ENCODE measurements around the gene TMIE. TPM values are rescaled to one million over a fixed set of nuclear protein-coding genes. Genes with fewer than 3 reads are reported as not detected.

Gene TMIE
- total and polyA plus RNA-seq, 2 of the 4 experiments (the other 2 are of a cell fraction), result 0.12 TPM; not detected in 1

DNA sequence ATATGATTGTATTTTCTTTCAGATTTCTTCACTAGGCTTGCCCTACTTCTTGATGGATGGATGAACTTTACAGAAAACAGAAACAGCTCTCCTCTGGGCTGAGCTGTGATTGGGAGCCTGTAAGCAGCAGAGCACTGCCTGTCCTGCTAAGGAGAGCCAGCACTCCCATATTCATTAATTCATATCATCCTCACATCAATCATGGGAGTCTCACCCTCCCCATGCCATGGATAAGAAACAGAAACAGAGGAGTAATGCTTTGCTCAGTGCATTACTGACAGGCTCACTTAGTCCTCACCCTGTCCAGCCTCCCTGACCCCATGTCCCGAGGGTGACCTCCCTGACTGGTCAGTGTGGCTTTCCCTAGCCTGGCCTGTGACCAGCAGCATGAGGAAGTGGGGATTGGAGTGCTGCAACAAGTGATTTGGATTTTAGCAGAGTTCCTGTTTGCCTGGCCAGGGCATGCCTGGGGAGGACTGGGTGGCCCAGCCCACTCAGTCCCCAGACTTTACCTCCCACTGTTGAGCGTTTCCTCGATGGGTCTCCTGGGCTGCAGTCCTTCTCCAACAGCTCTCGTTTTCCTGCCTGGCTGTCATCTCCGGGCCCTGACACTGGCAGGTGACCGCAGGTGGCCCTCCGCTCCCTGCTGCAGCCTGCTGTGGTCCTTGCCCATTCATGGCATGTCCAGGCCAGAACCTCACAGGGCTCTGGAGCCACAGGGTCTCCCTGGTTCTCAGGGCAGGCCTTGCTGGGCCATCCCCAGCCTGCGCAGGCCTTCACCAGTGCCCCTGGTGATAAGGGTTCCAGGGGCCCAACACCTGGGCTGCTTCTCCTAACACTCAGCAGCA lies 1.3 kb upstream of the TMIE start:
- WGBS, 2 experiments (ENCODE audit: extremely low coverage in 2 of 2, insufficient read length in 1 of 2), result no CpG with 5 or more reads among the region's 8 CpGs
- BruUV-seq (replicated peaks), result no TSS peak
- Histone ChIP-seq H3K18ac (ENCODE audit: low read depth, low read length) (no peak overlapping the region), H3K14ac (replicated peaks; ENCODE audit: low read depth, low read length) (no peak overlapping the region), H3K4me1 (ENCODE audit: control insufficient read depth, insufficient read depth, low read length) (peaks cover 15% of the 10 kb centered on the region), H3K56ac (ENCODE audit: extremely low read depth, insufficient read depth, low read length) (no peak overlapping the region), H3K9me3 (ENCODE audit: control insufficient read depth, insufficient read depth, low read length) (no peaks in the 10 kb centered on the region), H3K27ac (ENCODE audit: insufficient read depth, low read length) (no peak overlapping the region), H2BK120ac (ENCODE audit: low read depth, low read length) (no peak overlapping the region), H3K36me3 (ENCODE audit: control insufficient read depth, insufficient read depth, low read length) (no peaks in the 10 kb centered on the region), H2AFZ (replicated peaks; ENCODE audit: low read length, poor library complexity) (no peak overlapping the region), H2BK15ac (ENCODE audit: low read depth, low read length) (no peak overlapping the region), H3K9ac (ENCODE audit: low read depth, low read length) (no peak overlapping the region), H4K20me1 (ENCODE audit: insufficient read depth, low read length) (no peaks in the 10 kb centered on the region; the same call in 1 of the 2 replicates), H4K8ac (ENCODE audit: low read depth in 2 of 2, low read length in 2 of 2) (no peak overlapping the region), H3K79me1 (ENCODE audit: low read depth in 1 of 2, low read length in 2 of 2) (no peaks in the 10 kb centered on the region), H3K27me3 (ENCODE audit: control insufficient read depth, insufficient read depth, low read length) (peaks cover 32% of the 10 kb centered on the region), H2BK5ac (ENCODE audit: low read depth, low read length, poor library complexity, severe bottlenecking) (no peak overlapping the region), H2BK20ac (ENCODE audit: low read depth, low read length) (no peak overlapping the region), H4K5ac (ENCODE audit: low read depth, low read length) (no peak overlapping the region), H3K9me1 (ENCODE audit: insufficient read depth, low read length) (peaks cover 8% of the 10 kb centered on the region; the same call in 1 of the 2 replicates), H3K23ac (ENCODE audit: low read depth, low read length) (no peak overlapping the region), H2AK5ac (ENCODE audit: low read depth, low read length) (no peak overlapping the region), H4K91ac (ENCODE audit: insufficient read depth, low read depth, low read length) (no peak overlapping the region), H2AK9ac (replicated peaks; ENCODE audit: low read depth, low read length, poor library complexity) (no peak overlapping the region), H3K4me2 (ENCODE audit: low read depth, low read length) (no peak overlapping the region), H3K4me3 (ENCODE audit: insufficient read depth, low read depth, low read length) (no peak overlapping the region), H3K4ac (ENCODE audit: low read depth, low read length) (no peak overlapping the region)
- DNase-seq, result no peak
- dilution Hi-C loops (cut with HindIII; ENCODE audit: low sequenced_read_pairs, unreplicated experiment), result no loop called here
- ChIA-PET POLR2A (ENCODE audit: unreplicated experiment) (no interaction called here), CTCF (interaction anchor here (3.9 kb wide), 1 partner anchor 211 kb away, joined by 14 read pairs; no protein-coding TSS in a partner anchor)
- no peak for TF ChIP-seq MAFK (IDR thresholded peaks at IDR 0.05; ENCODE audit: low read depth, low read length)
- TF ChIP-seq BHLHE40 (IDR thresholded peaks at IDR 0.05; ENCODE audit: low read depth, low read length), result no peak
- in situ Hi-C loops (cut with MboI; ENCODE audit: low sequenced_read_pairs), result loop anchor here (5.0 to 25.0 kb wide), 2 partner anchors 197 to 662 kb away; no protein-coding TSS in a partner anchor
- no peak for ATAC-seq (ENCODE audit: low read depth)
- intact Hi-C loops (cut with micrococcal nuclease), result no loop called here

Data from IMR-90 (cell line).